Dedifferentiated amniotic fluid mesenchymal stem cell (primary cell): ENCODE measurements around the gene ARRDC3.

ENCODE experiments used
- DNase-seq: peaks from one replicate; pipeline ENCODE4 v3.0.0-alpha.2; 2016; ENCODE audit errors: extremely low spot score

Gene ARRDC3

DNA sequence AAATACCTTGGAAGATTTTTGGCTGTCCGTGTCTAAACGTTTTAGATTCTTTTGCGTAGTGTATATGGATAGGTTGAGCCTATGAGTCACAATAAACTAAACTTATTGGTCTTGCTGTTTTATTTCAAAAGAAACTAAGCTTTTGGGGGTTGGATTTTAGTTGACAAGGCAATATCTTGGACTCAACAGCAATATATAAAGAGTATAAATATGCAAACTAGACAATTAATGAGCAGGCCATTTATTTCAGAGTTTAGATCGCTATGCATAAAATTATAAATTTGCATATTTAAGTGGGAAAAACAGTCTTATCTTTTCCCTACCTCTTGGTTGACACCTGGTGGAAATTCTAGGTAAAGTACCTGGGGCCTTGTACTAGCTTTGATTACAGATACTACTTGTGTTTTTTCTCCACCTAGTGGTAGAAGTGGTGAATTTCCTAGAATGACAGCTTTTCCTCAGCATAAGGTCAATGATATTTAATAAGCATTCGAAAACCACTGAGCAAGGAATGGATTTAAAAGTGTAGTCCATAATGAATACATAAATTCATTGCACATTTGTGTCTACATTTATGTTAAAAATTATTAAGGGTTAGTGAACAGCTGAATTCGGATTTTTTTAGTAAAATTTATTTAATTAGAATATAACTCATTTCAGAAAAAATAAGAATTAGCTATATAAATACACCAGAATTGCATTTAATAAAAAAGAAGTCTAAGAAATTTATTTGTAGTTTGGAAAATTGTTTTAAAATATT lies 1.7 kb upstream of the ARRDC3 start:
- DNase-seq, result peak; percentile 85

DNA sequence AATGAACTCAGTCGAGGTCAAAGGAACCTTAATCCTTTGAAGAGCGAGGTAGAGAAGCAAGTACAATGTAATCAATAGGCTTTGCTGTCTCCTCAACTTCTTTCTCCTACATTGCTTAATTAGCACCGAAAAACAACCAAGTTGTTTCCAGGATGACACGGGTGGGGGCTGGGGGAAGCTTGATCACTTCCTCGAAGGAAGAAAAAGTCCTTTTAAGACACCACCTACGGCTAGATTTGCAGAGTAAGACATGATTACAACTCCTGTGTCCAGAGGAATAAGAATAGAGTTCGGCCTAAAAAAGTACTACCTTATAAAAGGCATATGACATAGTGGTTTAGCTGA lies 811 bp upstream of the ARRDC3 start:
- DNase-seq, result no peak

DNA sequence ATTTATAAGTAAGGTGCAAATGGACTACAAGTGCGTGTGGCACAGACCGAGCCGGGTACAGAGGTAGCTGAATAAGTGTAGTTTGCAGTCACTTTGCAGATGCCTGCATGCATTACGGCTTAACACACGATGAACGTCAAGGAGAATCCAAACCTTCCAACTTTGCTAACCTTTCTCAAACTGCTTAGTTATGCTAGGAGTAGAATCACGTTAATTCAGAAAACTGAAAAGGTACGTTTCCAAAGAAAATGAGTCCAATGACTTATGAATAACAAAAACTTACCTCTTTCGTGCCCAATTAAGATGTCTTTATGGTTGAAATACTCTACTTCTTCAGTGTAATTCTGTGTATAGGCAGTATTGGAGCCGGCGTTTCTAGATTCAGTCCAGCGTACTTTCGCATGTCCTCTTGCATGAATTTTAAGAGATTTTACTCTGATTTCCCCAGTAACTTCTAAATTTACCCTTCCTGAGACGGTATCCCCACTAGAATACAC lies 539 bp downstream of the ARRDC3 start:
- no peak for DNase-seq

DNA sequence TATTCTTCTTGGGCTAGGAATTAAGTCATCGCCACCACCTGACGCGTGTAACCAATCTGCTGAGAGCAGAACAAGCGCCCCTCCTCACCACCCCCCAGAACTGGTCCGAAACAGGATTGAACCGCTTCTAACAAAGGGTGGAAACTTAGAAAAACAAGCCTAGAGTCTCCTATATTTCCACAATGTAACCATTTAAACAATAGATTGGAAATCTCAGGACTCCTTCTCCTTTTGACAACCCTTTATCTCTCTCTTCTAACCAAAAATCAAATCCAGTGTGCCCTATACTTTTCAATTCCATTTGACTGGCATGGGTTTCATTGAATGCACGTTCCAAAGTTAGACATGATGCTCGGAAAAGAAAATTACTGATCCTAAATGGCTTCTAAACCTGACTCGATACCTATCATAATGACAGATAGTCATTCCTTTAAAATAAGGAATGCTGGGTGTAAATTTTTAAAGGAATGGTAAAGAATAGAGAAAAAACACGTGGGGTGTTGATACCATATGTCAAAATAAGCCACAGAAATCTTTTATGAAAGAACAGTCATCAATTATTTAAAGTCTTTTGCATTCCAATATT lies 1.2 kb downstream of the ARRDC3 start:
- DNase-seq, result peak; percentile 84

DNA sequence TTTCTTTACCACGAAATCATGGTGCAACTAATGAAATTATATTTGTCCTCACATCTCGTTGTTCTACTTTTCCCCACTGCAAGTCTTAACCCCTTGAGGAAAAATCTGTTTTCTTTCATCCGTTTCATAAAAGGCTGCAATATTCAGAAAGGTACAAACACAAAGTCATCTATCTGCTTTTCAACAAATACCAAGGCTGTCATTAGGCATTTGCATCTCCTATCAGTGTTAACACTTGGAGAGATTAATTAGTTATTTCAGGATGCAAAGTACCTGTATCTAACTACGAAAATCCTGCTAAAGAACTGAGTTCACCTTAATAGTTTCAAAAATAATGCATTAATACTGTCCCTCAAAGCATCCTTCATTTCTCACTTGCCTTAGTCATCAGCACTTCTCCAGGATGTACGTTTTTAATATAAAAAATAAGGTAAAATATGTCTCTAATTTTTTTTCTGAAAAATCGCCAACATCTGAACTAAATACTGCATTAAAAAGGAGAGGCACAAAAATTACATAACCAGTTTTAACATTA lies 1.8 kb downstream of the ARRDC3 start:
- DNase-seq, result no peak

DNA sequence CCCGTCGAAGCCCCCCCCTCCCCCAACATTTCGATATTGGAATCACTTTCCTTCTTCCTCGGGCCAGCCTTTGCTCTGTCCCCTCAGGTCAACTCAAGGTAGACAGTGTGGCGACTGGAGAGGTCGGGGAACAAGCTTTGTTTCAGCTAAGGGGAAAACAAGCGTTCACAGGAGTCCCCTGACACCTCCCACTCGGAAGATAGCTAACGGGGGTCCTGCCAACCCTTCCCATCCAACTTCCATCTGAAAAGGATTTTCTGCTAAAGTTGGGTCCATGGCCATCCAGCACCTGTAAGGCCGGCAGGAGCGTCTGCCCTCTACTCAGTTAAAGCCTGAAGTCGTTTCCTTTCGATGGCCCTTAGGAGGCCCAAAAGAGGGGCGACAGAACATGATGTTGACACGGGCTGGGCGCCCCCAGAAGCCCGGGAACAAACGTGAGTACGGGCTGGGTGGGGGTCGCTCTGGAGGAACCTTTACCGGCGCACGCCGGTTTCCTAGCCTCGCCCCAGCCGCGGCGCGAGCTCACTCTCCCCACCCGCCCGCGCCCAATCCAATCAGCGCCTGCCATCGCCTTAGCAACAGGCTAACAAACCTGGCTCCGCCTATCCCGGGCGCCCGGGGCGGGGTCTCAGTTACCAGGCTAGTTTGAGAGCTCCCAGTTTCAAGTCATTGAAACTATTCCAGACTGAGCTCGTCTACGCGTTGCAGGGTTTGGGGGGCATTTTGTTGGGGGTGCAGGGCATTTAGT lies 2.5 kb downstream of the ARRDC3 start:
- DNase-seq, result peak; percentile 96

DNA sequence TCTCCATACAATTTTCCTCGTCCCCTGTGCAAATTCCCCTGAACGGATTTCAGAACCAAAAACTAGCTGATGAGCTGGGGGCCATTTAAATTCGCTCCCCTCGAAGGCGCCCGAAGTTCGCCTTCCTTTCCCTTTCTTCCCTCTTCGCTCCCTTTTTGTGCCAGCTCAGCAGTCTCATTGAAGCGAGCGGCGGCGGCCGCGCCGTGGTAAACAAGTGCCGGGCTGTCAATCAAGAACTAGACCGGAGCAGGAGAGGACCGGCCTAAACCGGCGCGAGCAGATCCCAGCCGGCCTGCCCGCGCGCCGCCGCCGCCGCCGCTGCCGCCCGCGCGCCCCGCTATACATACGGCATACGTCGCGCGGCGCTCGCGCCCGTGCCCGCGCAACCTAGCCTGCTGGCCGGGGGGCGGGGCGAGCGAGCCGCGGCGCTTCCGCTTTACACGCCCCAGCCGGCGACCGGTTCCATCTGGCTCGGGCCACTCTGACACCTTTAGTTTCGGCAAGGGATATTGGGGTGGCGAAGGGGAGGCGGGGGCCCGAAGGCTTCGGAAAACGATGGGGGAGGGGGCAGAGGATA lies 3.1 kb downstream of the ARRDC3 start:
- DNase-seq, result peak; percentile 86

DNA sequence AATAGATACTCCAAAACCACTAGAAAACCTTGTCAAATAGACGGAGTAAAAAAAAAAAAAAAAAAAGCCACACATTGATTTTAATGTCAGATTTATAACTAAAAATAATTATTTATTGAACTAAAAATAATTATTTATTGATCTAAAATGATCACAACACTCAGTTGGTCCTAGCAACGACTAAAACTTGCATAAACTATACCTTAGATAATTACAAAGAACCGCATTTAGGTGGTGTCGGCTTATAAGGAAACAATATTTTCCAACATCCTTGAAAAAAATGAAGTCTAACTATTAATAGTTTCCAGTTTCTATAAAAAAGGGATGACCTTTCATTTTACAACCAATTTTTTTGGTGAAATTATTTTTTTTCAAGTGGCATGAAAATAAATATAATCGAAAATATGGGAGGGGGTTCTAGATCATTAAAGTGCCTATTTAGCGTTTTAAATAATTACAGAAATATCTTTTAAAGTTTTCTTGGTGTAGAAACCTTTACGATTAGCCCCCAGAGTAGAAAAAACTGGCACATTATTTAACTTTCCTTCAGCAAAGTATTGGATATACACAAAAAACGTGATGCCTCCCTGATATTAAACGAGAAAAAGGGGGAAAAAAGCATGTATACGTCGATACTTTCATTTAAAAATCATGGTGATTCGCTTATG lies 3.7 kb downstream of the ARRDC3 start:
- DNase-seq, result no peak

DNA sequence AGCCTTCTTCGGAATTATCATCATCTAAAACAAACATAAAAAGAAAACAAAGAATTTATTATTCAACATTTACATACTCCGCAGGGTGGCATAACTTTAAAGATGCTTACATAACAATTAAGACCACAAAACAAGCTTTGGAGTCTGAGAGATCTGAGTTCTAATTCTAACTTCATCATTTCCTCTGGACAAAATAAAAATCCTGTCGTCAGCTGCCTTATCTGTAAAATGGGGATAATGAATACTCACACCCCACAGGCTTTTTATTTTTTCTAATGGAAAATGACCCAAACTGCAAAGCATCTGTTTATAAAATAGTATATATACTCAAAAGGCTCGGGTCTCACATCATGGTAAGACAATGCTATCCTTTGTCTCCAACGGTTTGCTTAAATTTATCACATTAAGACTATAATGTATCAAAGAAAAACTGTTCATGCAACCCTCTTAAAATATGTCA lies 4.3 kb downstream of the ARRDC3 start:
- DNase-seq, result no peak

DNA sequence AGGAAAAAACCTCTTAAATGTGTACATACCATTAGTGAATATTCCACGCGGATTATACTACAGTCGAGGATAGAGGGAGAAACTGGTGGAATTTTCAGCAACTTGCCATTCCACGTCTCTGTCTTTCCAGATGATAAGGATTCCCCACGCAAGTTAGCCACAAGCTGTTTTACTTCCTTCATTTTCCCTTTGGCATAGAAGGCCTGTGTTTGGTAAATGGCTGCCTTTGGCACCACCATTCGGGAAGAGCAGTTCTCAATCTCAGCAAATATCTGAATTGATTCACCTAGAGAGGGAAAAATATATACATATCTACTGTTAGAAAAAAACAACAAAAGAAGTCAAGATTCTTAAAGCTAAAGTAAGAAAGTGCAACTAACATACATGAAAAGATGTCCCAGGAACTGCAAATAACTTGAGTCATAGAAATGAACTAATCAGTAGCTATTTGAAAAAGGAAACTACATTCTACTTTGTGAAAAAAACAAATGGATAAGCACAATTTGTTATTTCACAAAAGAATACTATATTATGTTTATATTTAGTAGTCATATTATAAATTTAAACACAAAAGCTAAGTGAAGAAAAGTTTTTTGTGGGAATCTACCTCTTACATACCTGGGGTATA lies 8.1 kb downstream of the ARRDC3 start:
- no peak for DNase-seq

DNA sequence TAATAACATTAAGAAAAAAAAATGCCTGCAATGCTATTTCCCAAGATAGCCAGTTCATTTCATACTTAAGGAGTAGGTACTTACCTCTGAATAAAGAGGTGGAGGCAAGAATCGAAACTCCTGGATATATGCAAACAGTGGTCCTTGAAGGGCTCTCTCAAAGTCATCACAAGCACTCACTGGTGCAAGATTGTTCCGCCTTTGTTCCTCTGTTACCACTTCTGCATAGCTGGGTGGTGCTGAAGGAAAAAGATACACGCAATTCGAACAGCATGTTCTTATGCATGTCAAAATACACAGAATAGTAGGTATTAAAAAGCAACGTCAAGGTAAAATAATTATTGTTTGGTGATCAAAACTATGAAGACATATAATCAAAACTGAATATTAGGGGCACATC lies 9.5 kb downstream of the ARRDC3 start:
- no peak for DNase-seq

DNA sequence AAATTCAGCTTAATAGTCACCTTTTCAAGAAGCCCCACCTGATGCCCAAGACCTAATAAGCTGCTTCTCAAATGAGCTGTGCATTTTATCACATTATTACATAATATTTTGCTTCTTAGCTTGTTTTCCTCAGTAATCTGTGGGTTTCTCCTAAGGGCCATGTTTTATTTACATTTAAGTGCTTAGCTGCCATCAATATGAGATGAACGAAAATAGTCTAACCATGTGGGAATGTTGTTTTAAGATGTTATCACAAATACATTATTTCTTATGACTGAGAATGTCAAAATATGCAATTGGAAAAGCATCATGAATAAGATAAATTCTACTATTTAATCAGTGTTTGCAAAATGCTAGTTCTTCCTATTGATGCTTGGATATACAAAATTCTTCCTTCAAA lies 10.1 kb downstream of the ARRDC3 start:
- DNase-seq, result no peak

DNA sequence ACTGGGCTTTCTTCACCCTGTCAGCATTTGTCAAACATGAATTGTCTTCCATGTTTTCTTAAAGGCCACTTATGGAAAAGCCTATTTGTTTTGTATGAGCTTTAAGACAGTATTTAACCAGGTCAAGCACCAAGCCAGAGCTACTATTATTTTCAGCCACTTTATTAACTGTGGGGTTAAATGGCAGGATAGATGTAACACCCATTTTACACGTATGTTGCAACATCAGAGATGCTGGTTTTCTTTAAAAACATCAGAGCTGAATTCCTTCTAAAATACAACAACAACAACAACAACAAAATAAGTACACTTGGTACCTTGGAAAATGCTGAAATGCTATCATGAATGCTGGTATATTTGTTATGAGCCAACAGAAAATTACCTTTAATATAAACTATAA lies 13.6 kb downstream of the ARRDC3 start:
- DNase-seq, result no peak

DNA sequence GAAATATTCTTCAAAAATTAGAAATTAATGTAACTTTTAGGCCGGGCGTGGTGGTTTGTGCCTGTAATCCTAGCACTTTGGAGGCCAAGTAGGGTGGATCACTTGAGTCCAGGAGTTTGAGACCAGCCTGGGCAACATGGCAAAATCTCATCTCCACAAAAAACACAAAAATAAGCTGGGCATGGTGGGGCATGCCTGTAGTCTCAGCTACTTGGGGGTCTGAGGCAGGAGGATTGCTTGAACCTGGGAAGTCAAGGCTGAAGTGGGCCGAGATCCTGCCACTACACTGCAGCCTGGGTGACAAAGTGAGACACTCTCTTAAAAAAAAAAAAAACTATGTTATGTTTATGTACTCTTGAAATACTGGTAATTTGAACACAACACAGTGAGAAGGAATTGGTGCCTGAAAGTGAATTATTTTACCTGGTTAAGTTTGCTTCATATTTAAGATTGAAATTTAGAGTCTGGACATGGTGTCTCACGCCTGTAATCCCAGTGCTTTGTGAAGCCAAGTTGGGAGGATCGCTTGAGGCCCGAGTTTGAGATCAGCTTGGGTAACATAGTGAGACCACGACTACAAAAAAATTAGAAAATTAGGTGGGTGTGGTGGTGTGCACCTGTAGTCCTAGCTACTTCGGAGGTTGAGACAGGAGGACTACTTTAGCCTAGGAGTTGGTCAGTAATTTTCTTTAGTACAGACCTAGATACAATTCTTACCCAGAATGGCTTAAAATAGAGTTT lies 15.0 kb downstream of the ARRDC3 start:
- DNase-seq, result no peak

DNA sequence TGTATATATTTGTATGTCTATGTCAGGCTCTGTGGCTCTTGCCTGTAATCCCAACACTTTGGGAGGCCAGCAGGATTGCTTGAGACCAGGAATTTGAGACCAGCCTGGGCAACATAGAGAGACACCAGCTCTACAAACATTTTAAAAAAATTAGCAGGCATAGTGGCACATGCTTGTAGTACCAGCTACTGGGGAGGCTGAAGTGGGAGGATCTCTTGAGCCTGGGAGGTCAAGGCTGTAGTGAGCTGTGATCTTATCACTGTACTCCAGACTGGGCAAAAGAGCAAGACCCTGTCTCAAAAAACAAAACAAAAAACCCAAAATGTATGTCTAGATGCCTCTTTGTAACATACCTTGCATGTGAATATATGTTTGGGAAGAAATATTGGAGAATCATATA lies 15.8 kb downstream of the ARRDC3 start:
- DNase-seq, result no peak

DNA sequence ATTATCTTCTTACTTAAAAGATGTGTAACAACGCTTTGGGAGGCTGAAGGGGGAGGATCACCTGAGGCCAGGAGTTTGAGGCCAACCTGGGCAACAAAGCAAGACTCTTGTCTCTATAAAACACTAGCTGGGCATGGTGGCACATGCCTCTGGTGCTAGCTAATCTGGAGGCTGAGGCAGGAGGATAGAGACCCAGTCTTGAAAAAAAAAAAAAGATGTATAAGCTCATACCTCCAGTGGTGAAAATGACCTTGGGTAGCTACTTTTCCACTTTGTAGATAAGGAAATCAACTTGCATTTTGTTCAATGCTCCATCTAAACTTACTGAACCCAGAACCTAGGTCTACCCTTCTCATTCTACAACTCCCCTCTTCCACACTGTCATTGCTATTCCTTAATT lies 16.6 kb downstream of the ARRDC3 start:
- no peak for DNase-seq

DNA sequence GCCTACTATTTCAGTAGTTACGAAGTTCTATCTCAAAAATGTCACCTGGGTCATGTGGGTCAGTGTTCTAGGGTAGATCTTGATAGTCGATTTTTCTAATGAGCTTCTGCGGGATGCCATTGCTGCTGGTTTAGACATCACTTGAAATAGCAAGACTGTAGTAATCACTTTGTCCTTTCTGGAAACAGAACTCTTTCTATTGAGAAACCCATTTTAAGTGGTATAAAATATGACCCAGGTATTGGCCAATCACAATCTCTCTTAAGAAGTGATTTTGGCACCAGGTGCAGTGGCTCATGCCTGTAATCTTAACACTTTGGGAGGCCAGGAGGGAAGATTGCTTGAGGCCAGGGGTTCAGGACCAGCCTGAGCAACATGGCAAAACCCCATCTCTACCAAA lies 17.6 kb downstream of the ARRDC3 start:
- DNase-seq, result no peak

DNA sequence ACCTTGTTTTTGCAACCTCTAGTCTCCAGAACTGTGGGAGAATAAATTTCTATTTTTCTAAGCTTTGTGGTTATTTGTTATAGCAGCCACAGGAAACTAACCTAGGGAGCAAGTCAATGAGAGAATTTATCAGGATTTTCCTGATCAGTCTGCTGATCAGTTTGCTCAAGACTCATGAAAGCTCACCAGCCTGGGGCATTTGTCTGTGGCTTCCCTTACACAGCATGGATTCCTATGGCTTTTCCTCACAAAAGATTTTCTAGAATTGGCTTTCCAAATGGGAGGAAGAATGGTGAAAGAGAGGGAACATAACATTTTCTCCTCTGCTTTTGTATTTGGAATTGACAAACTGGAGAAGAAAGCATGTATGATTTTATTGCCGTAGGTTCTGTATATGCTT lies 20.2 kb downstream of the ARRDC3 start:
- no peak for DNase-seq

DNA sequence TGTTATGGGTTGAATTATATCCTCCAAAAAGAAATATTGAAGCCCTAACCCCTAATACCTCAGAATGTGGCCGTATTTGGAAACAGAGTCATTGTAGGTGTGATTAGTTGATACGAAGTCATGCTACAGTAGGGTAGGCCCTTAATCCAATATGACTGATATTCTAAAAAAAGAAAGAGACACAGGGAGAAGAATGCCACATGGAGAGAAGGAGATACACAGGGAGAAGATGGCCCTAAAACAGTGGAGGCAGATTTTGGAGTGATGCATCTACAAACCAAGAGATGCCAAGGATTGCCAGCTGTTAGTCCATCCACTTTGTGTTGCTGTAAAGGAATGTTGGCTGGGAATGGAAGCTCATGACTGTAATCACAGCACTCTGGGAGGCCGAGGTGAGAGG lies 21.3 kb downstream of the ARRDC3 start:
- DNase-seq, result no peak

DNA sequence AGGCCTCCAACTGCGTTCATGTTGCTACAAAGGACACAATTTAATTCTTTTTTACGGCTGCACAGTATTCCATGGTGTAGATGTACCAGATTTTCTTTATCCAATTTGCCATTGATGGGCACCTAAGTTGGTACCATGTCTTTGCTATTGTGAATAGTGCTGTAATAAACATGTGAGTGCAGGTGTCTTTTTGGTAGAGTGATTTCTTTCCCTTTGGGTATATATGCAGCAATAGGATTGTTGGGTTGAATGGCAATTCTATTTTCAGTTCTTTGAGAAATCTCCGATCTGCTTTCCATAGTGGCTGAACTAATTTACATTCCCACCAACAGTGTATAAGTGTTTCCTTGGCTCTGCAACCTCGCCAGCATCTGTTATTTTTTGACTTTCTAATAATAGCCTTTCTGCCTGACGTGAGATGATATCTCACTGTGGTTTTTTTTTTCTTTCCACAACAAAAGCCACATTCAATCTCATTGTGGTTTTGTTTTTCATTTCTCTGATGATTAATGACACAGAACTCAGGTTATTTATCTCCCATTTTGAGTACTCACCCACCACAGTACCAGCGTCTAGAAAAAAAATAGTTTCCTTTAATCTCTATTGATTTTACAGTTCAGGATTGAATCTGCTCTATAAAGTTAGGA lies 21.9 kb downstream of the ARRDC3 start:
- DNase-seq, result no peak
